GM23338 (cell line): ENCODE results near the gene HDHD3. TPM values are rescaled to one million over a fixed set of nuclear protein-coding genes. Genes with fewer than 3 reads are reported as not detected.

Source experiments
- ATAC-seq: fragments of 200-7000 bp; cut with Tn5 transposase; 3 replicates; pipeline ENCODE4 v1.9.1; 2020
- DNase-seq: peaks from one replicate; pipeline ENCODE4 v3.0.0-alpha.2; 2015; ENCODE audit warnings: low spot score
- H2AFZ ChIP-seq: fragments of 200-600 bp; sonication (generic); 2 replicates; pipeline ENCODE4 v1.8.0; 2016; ENCODE audit warnings: antibody characterized with exemption, mild to moderate bottlenecking, moderate library complexity
- H3F3A ChIP-seq: fragments of 200-600 bp; sonication (generic); replicated peaks from 2 replicates; pipeline ENCODE4 v1.8.0; 2017; ENCODE audit warnings: antibody characterized with exemption, mixed run types, low read depth
- H3K27ac ChIP-seq: fragments of 200-600 bp; sonication (generic); 2 replicates; pipeline ENCODE4 v1.6.1; 2016; ENCODE audit warnings: low read depth
- H3K27me3 ChIP-seq: fragments of 200-600 bp; sonication (generic); 2 replicates; pipeline ENCODE4 v1.8.0; 2016; ENCODE audit warnings: mild to moderate bottlenecking, mixed run types, moderate library complexity; ENCODE audit not compliant: insufficient read depth
- H3K36me3 ChIP-seq: fragments of 200-600 bp; sonication (generic); 2 replicates; pipeline ENCODE4 v1.8.0; 2016; ENCODE audit warnings: mild to moderate bottlenecking; ENCODE audit not compliant: insufficient read depth
- H3K4me1 ChIP-seq: fragments of 200-600 bp; sonication (generic); 2 replicates; pipeline ENCODE4 v1.8.0; 2016; ENCODE audit warnings: mild to moderate bottlenecking, moderate library complexity; ENCODE audit not compliant: insufficient read depth
- H3K4me2 ChIP-seq: fragments of 200-600 bp; sonication (generic); 2 replicates; pipeline ENCODE4 v1.7.1; 2017; ENCODE audit warnings: mixed run types
- H3K4me3 ChIP-seq: fragments of 200-600 bp; sonication (generic); 2 replicates; pipeline ENCODE4 v1.6.1; 2016; ENCODE audit warnings: mixed run types
- H3K79me2 ChIP-seq: fragments of 200-600 bp; sonication (generic); replicated peaks from 2 replicates; pipeline ENCODE4 v1.8.0; 2017; ENCODE audit warnings: mild to moderate bottlenecking; ENCODE audit not compliant: insufficient read depth
- H3K9me2 ChIP-seq: fragments of 200-600 bp; sonication (generic); 2 replicates; pipeline ENCODE4 v1.8.0; 2017; ENCODE audit not compliant: insufficient read depth
- H4K20me1 ChIP-seq: fragments of 200-600 bp; sonication (generic); replicated peaks from 2 replicates; pipeline ENCODE4 v1.8.0; 2017; ENCODE audit warnings: mild to moderate bottlenecking; ENCODE audit not compliant: insufficient read depth
- H3K27ac Mint-ChIP-seq: 2 replicates; pipeline ENCODE4 v1.8.0; 2020; ENCODE audit warnings: inconsistent platforms, mild to moderate bottlenecking, moderate library complexity, mixed read lengths
- H3K27me3 Mint-ChIP-seq: 3 replicates; pipeline ENCODE4 v1.8.0; 2022; ENCODE audit warnings: low read depth, mild to moderate bottlenecking, moderate library complexity, mixed read lengths, inconsistent platforms; ENCODE audit not compliant: insufficient read depth, poor library complexity
- H3K36me3 Mint-ChIP-seq: 3 replicates; pipeline ENCODE4 v1.8.0; 2021; ENCODE audit warnings: low read depth, mild to moderate bottlenecking, inconsistent platforms, moderate library complexity, mixed read lengths
- H3K4me1 Mint-ChIP-seq: 3 replicates; pipeline ENCODE4 v1.8.0; 2020; ENCODE audit warnings: mild to moderate bottlenecking, inconsistent platforms, mixed read lengths
- H3K4me3 Mint-ChIP-seq: 3 replicates; pipeline ENCODE4 v1.8.0; 2021; ENCODE audit warnings: moderate library complexity, mild to moderate bottlenecking, inconsistent platforms, mixed read lengths
- H3K9me3 Mint-ChIP-seq: 3 replicates; pipeline ENCODE4 v1.8.0; 2020; ENCODE audit warnings: moderate library complexity, mild to moderate bottlenecking, inconsistent platforms, mixed read lengths
- CREB1 ChIP-seq: fragments of 250-450 bp; sonication (Bioruptor Pico); IDR thresholded peaks from 2 replicates; pipeline ENCODE4 v1.5.0; 2020; ENCODE audit warnings: low read depth, mild to moderate bottlenecking, moderate library complexity
- EZH2 ChIP-seq: fragments of 200-600 bp; sonication (generic); IDR thresholded peaks from one replicate; pipeline ENCODE4 v1.8.0; 2017; ENCODE audit warnings: antibody characterized with exemption, mild to moderate bottlenecking, low read depth; ENCODE audit not compliant: unreplicated experiment
- EZH2phosphoT487 ChIP-seq: fragments of 200-600 bp; sonication (generic); IDR thresholded peaks from one replicate; pipeline ENCODE4 v1.8.1; 2018; ENCODE audit warnings: antibody characterized with exemption; ENCODE audit not compliant: unreplicated experiment
- JUNB ChIP-seq: IDR thresholded peaks from one replicate; pipeline ENCODE4 v1.6.1; 2016; ENCODE audit warnings: antibody characterized with exemption; ENCODE audit not compliant: unreplicated experiment
- NANOG ChIP-seq: IDR thresholded peaks from 2 replicates; pipeline ENCODE4 v1.6.1; 2016; ENCODE audit warnings: antibody characterized with exemption, borderline replicate concordance
- POLR2AphosphoS5 ChIP-seq: IDR thresholded peaks from 2 replicates; pipeline ENCODE4 v1.6.1; 2016; ENCODE audit warnings: antibody characterized with exemption, low read depth
- STAT1 ChIP-seq: IDR thresholded peaks from one replicate; pipeline ENCODE4 v1.6.1; 2016; ENCODE audit warnings: antibody characterized with exemption; ENCODE audit not compliant: unreplicated experiment
- ZNF114 ChIP-seq: fragments of 250-450 bp; sonication (Bioruptor Pico); IDR thresholded peaks from 2 replicates; pipeline ENCODE4 v1.5.0; 2020; ENCODE audit warnings: mild to moderate bottlenecking, moderate library complexity
- ZNF331 ChIP-seq: fragments of 250-450 bp; sonication (Bioruptor Pico); IDR thresholded peaks from 2 replicates; pipeline ENCODE4 v1.5.0; 2020; ENCODE audit warnings: low read depth, mild to moderate bottlenecking, moderate library complexity
- polyA plus RNA-seq: library from polyadenylated mRNA; unstranded; fragments of >200 nt; fragmentation: Nextera tagmentation; extraction: Ambion mirVana; gene quantifications from 2 replicates; pipeline ENCODE4 v1.2.1, GENCODE V29; 2016
- total RNA-seq: library from RNA; depleted of rRNA; stranded (reverse); fragments of >200 nt; shearing (Covaris generic); gene quantifications from 2 replicates; pipeline ENCODE4 v1.2.3, GENCODE V29; 2014
- TF ChIP-seq, protein P1 (sequence below): IDR thresholded peaks from one replicate; pipeline ENCODE4 v1.6.1; 2018; ENCODE audit warnings: antibody characterized with exemption; ENCODE audit not compliant: unreplicated experiment
- TF ChIP-seq, protein P2 (sequence below), 2 experiments: fragments of 200-600 bp in 1 of 2; sonication (generic) in 1 of 2; conservative IDR thresholded peaks; 2 replicates each; pipeline versions ENCODE4 v1.5.1 to v1.6.1; 2016 to 2017; ENCODE audit warnings: antibody characterized with exemption in 2 of 2, low read depth in 2 of 2, mild to moderate bottlenecking in 2 of 2, moderate library complexity in 1 of 2
- TF ChIP-seq, protein P3 (sequence below): IDR thresholded peaks from 2 replicates; pipeline ENCODE4 v1.6.1; 2016; ENCODE audit warnings: antibody characterized with exemption
- TF ChIP-seq, protein P4 (sequence below): fragments of 250-450 bp; sonication (Bioruptor Pico); IDR thresholded peaks from 2 replicates; pipeline ENCODE4 v1.5.0; 2020; ENCODE audit warnings: mild to moderate bottlenecking, moderate library complexity

The HDHD3 gene
- total and polyA plus RNA-seq, 2 experiments from 2014 or later: 9.5 to 17.7 TPM

DNA sequence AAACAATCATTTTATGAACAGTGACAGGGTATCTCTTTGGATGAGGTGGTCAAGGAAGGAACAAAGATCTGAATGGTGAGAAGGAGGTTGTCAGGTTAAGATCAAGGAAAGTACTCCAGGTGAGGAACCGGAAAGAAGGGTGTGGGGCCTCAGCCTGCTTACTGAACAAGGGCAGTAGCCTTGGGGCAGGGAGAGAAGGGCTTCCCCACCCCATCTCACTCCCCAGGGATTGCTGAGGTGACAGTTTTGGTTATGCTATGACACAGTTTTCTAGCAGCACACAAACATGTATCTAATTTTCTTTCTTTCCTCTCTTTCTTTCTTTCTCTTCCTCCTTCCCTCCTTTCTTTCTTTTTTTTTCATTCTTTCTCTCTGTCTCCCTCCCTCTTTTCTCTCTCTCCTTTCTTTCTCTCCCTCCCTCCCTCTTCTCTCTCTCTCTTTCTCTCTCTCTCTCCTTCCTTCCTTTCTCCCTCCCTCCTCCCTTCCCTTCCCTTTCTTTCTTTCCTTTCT is 4.1 kb upstream of the HDHD3 start:
- Histone ChIP-seq H3K4me1 (no peaks in the 10 kb centered on the region; the same call in 1 of the 2 replicates), H4K20me1 (no peaks in the 10 kb centered on the region), H2AFZ (peak overlapping the region; percentile 56; the same call in 1 of the 2 replicates), H3K4me3 (no peak overlapping the region), H3F3A (no peaks in the 10 kb centered on the region), H3K4me2 (no peak overlapping the region), H3K27me3 (no peaks in the 10 kb centered on the region), H3K9me2 (no peaks in the 10 kb centered on the region), H3K79me2 (no peaks in the 10 kb centered on the region), H3K27ac (no peak overlapping the region), H3K36me3 (no peaks in the 10 kb centered on the region)
- H3K4me1 Mint-ChIP-seq: peaks cover 14% of the 10 kb centered on the region
- no peaks in the 10 kb centered on the region; the same call in 2 of the 3 replicates for H3K9me3 Mint-ChIP-seq
- H3K27ac Mint-ChIP-seq: no peak overlapping the region
- H3K36me3 Mint-ChIP-seq: no peaks in the 10 kb centered on the region
- peaks cover 5% of the 10 kb centered on the region for H3K27me3 Mint-ChIP-seq
- no peak overlapping the region for H3K4me3 Mint-ChIP-seq
- DNase-seq: no peak
- TF ChIP-seq, protein P1, sequence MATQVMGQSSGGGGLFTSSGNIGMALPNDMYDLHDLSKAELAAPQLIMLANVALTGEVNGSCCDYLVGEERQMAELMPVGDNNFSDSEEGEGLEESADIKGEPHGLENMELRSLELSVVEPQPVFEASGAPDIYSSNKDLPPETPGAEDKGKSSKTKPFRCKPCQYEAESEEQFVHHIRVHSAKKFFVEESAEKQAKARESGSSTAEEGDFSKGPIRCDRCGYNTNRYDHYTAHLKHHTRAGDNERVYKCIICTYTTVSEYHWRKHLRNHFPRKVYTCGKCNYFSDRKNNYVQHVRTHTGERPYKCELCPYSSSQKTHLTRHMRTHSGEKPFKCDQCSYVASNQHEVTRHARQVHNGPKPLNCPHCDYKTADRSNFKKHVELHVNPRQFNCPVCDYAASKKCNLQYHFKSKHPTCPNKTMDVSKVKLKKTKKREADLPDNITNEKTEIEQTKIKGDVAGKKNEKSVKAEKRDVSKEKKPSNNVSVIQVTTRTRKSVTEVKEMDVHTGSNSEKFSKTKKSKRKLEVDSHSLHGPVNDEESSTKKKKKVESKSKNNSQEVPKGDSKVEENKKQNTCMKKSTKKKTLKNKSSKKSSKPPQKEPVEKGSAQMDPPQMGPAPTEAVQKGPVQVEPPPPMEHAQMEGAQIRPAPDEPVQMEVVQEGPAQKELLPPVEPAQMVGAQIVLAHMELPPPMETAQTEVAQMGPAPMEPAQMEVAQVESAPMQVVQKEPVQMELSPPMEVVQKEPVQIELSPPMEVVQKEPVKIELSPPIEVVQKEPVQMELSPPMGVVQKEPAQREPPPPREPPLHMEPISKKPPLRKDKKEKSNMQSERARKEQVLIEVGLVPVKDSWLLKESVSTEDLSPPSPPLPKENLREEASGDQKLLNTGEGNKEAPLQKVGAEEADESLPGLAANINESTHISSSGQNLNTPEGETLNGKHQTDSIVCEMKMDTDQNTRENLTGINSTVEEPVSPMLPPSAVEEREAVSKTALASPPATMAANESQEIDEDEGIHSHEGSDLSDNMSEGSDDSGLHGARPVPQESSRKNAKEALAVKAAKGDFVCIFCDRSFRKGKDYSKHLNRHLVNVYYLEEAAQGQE: no peak
- TF ChIP-seq NANOG (no peak), ZNF331 (CRISPR knock-in tag) (no peak), EZH2 (no peak), STAT1 (no peak), CREB1 (no peak), POLR2AphosphoS5 (no peak), EZH2phosphoT487 (no peak), JUNB (no peak), ZNF114 (CRISPR knock-in tag) (no peak)
- TF ChIP-seq, protein P2, sequence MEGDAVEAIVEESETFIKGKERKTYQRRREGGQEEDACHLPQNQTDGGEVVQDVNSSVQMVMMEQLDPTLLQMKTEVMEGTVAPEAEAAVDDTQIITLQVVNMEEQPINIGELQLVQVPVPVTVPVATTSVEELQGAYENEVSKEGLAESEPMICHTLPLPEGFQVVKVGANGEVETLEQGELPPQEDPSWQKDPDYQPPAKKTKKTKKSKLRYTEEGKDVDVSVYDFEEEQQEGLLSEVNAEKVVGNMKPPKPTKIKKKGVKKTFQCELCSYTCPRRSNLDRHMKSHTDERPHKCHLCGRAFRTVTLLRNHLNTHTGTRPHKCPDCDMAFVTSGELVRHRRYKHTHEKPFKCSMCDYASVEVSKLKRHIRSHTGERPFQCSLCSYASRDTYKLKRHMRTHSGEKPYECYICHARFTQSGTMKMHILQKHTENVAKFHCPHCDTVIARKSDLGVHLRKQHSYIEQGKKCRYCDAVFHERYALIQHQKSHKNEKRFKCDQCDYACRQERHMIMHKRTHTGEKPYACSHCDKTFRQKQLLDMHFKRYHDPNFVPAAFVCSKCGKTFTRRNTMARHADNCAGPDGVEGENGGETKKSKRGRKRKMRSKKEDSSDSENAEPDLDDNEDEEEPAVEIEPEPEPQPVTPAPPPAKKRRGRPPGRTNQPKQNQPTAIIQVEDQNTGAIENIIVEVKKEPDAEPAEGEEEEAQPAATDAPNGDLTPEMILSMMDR (conservative IDR thresholded peaks at IDR 0.05; ENCODE audit: low read depth in 2 of 2): no peak
- TF ChIP-seq, protein P3, sequence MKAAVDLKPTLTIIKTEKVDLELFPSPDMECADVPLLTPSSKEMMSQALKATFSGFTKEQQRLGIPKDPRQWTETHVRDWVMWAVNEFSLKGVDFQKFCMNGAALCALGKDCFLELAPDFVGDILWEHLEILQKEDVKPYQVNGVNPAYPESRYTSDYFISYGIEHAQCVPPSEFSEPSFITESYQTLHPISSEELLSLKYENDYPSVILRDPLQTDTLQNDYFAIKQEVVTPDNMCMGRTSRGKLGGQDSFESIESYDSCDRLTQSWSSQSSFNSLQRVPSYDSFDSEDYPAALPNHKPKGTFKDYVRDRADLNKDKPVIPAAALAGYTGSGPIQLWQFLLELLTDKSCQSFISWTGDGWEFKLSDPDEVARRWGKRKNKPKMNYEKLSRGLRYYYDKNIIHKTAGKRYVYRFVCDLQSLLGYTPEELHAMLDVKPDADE: no peak
- TF ChIP-seq, protein P4, sequence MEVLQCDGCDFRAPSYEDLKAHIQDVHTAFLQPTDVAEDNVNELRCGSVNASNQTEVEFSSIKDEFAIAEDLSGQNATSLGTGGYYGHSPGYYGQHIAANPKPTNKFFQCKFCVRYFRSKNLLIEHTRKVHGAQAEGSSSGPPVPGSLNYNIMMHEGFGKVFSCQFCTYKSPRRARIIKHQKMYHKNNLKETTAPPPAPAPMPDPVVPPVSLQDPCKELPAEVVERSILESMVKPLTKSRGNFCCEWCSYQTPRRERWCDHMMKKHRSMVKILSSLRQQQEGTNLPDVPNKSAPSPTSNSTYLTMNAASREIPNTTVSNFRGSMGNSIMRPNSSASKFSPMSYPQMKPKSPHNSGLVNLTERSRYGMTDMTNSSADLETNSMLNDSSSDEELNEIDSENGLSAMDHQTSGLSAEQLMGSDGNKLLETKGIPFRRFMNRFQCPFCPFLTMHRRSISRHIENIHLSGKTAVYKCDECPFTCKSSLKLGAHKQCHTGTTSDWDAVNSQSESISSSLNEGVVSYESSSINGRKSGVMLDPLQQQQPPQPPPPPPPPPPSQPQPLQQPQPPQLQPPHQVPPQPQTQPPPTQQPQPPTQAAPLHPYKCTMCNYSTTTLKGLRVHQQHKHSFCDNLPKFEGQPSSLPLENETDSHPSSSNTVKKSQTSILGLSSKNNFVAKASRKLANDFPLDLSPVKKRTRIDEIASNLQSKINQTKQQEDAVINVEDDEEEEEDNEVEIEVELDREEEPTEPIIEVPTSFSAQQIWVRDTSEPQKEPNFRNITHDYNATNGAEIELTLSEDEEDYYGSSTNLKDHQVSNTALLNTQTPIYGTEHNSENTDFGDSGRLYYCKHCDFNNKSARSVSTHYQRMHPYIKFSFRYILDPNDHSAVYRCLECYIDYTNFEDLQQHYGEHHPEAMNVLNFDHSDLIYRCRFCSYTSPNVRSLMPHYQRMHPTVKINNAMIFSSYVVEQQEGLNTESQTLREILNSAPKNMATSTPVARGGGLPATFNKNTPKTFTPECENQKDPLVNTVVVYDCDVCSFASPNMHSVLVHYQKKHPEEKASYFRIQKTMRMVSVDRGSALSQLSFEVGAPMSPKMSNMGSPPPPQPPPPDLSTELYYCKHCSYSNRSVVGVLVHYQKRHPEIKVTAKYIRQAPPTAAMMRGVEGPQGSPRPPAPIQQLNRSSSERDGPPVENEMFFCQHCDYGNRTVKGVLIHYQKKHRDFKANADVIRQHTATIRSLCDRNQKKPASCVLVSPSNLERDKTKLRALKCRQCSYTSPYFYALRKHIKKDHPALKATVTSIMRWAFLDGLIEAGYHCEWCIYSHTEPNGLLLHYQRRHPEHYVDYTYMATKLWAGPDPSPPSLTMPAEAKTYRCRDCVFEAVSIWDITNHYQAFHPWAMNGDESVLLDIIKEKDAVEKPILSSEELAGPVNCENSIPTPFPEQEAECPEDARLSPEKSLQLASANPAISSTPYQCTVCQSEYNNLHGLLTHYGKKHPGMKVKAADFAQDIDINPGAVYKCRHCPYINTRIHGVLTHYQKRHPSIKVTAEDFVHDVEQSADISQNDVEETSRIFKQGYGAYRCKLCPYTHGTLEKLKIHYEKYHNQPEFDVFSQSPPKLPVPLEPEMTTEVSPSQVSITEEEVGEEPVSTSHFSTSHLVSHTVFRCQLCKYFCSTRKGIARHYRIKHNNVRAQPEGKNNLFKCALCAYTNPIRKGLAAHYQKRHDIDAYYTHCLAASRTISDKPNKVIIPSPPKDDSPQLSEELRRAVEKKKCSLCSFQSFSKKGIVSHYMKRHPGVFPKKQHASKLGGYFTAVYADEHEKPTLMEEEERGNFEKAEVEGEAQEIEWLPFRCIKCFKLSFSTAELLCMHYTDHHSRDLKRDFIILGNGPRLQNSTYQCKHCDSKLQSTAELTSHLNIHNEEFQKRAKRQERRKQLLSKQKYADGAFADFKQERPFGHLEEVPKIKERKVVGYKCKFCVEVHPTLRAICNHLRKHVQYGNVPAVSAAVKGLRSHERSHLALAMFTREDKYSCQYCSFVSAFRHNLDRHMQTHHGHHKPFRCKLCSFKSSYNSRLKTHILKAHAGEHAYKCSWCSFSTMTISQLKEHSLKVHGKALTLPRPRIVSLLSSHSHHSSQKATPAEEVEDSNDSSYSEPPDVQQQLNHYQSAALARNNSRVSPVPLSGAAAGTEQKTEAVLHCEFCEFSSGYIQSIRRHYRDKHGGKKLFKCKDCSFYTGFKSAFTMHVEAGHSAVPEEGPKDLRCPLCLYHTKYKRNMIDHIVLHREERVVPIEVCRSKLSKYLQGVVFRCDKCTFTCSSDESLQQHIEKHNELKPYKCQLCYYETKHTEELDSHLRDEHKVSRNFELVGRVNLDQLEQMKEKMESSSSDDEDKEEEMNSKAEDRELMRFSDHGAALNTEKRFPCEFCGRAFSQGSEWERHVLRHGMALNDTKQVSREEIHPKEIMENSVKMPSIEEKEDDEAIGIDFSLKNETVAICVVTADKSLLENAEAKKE (CRISPR knock-in tag): no peak
- no peak for ATAC-seq
